ENCODE data around the gene HDGFL3. TPM values are rescaled to one million over a fixed set of nuclear protein-coding genes. Genes with fewer than 3 reads are reported as not detected.

The HDGFL3 gene
- polyA plus RNA-seq: 25.6 and 34.8 TPM in 2 replicates

GRCh38 chr15:83207660-83208366 is at the start of gene HDGFL3:
TSS of gene HDGFL3 (minus strand) at chr15:83207823. CDS start at chr15:83207414, 409 bp downstream.

GRCh38 chr15:83106994-83107840 is 100.4 kb downstream of the HDGFL3 start, which contains the start of gene TM6SF1:
TSS of gene TM6SF1 (plus strand) at chr15:83107645. CDS start at chr15:83107681, 36 bp downstream.

Other genes with a start within 250 kb of the HDGFL3 start
- 30.1 and 46.6 TPM in 2 replicates for gene RAMAC, start 221.6 kb downstream of the HDGFL3 start, polyA plus RNA-seq
- gene C15orf40, start 196.2 kb downstream of the HDGFL3 start, polyA plus RNA-seq: 37.3 and 55.3 TPM in 2 replicates
- gene BTBD1, start 140.6 kb downstream of the HDGFL3 start, polyA plus RNA-seq: 208 and 224 TPM in 2 replicates
- 383 and 393 TPM in 2 replicates for gene TM6SF1, start 100.2 kb downstream of the HDGFL3 start, polyA plus RNA-seq
- not detected in 2 replicates for gene BNC1, start 76.8 kb upstream of the HDGFL3 start, polyA plus RNA-seq
- gene SH3GL3, start 239.5 kb upstream of the HDGFL3 start, polyA plus RNA-seq: 2.9 and 22.6 TPM in 2 replicates